Astrocyte (in vitro differentiated cells and primary cell): ENCODE data around the gene CIB2. TPM values are rescaled to one million over a fixed set of nuclear protein-coding genes. Genes with fewer than 3 reads are reported as not detected.

ENCODE experiments used
- DNase-seq: peaks from one replicate; pipeline ENCODE4 v3.0.0-alpha.2; 2010; ENCODE audit warnings: low read depth
- FAIRE-seq: peaks from 2 replicates; lab custom pipeline; 2011; peaks lifted over from hg19 to GRCh38; lab: Jason Lieb, UNC
- H2AFZ ChIP-seq: 2 replicates; pipeline ENCODE4 v1.6.0; 2012; ENCODE audit warnings: low read depth, low read length, inconsistent platforms
- H3K27ac ChIP-seq: 2 replicates; pipeline ENCODE4 v1.5.1; 2011; ENCODE audit warnings: low read depth, low read length, inconsistent platforms
- H3K27me3 ChIP-seq: 2 replicates; pipeline ENCODE4 v1.6.0; 2011; ENCODE audit warnings: low read length, inconsistent platforms; ENCODE audit not compliant: insufficient read depth
- H3K36me3 ChIP-seq: 2 replicates; pipeline ENCODE4 v1.5.1; 2011; ENCODE audit warnings: low read length, inconsistent platforms; ENCODE audit not compliant: insufficient read depth
- H3K4me1 ChIP-seq: 2 replicates; pipeline ENCODE4 v1.5.1; 2011; ENCODE audit warnings: low read length, inconsistent platforms; ENCODE audit not compliant: insufficient read depth
- H3K4me2 ChIP-seq: 2 replicates; pipeline ENCODE4 v1.6.0; 2012; ENCODE audit warnings: low read length, inconsistent platforms
- H3K4me3 ChIP-seq: 2 replicates; pipeline ENCODE4 v1.5.1; 2011; ENCODE audit warnings: low read depth, mild to moderate bottlenecking, low read length, inconsistent platforms; ENCODE audit not compliant: insufficient read depth
- H3K79me2 ChIP-seq: 2 replicates; pipeline ENCODE4 v1.6.0; 2012; ENCODE audit warnings: mild to moderate bottlenecking, low read length, inconsistent platforms; ENCODE audit not compliant: insufficient read depth
- H3K9ac ChIP-seq: 2 replicates; pipeline ENCODE4 v1.6.0; 2012; ENCODE audit warnings: mild to moderate bottlenecking, low read length, inconsistent platforms
- H3K9me3 ChIP-seq: 2 replicates; pipeline ENCODE4 v1.5.1; 2012; ENCODE audit warnings: low read depth, mild to moderate bottlenecking, low read length, inconsistent platforms; ENCODE audit not compliant: insufficient read depth
- H4K20me1 ChIP-seq: 2 replicates; pipeline ENCODE4 v1.6.0; 2012; ENCODE audit warnings: low read length, inconsistent platforms; ENCODE audit not compliant: insufficient read depth
- H3K27ac Mint-ChIP-seq: one replicate; pipeline ENCODE4 v1.8.0; 2021; ENCODE audit warnings: mild to moderate bottlenecking, mixed read lengths; ENCODE audit not compliant: unreplicated experiment
- H3K27me3 Mint-ChIP-seq: one replicate; pipeline ENCODE4 v1.8.0; 2021; ENCODE audit warnings: low read depth, mixed read lengths; ENCODE audit not compliant: unreplicated experiment
- H3K36me3 Mint-ChIP-seq: one replicate; pipeline ENCODE4 v1.8.0; 2021; ENCODE audit warnings: low read depth, mixed read lengths; ENCODE audit not compliant: unreplicated experiment
- H3K4me1 Mint-ChIP-seq: one replicate; pipeline ENCODE4 v1.8.0; 2021; ENCODE audit warnings: low read depth, mixed read lengths; ENCODE audit not compliant: unreplicated experiment
- H3K4me3 Mint-ChIP-seq: one replicate; pipeline ENCODE4 v1.8.0; 2021; ENCODE audit warnings: mild to moderate bottlenecking, moderate library complexity, mixed read lengths; ENCODE audit not compliant: unreplicated experiment
- H3K9me3 Mint-ChIP-seq: one replicate; pipeline ENCODE4 v1.8.0; 2021; ENCODE audit warnings: mild to moderate bottlenecking, mixed read lengths; ENCODE audit not compliant: unreplicated experiment
- CTCF ChIP-seq: IDR thresholded peaks from 2 replicates; pipeline ENCODE4 v1.5.1; 2011; ENCODE audit warnings: low read depth, mild to moderate bottlenecking, inconsistent platforms, low read length, moderate library complexity; ENCODE audit not compliant: insufficient read depth
- EZH2 ChIP-seq: IDR thresholded peaks from 2 replicates; pipeline ENCODE4 v1.6.1; 2012; ENCODE audit warnings: mild to moderate bottlenecking, low read length, inconsistent platforms; ENCODE audit not compliant: insufficient read depth
- total RNA-seq: library from RNA; stranded (reverse); gene quantifications from 2 replicates; pipeline ENCODE4 v1.2.1, GENCODE V29; 2021

Gene CIB2
- total RNA-seq, 1 donor from 2014 or later = 7.4 TPM

GRCh38 chr15:78111788-78112187 is 19.5 kb downstream of the CIB2 start:
- DNase-seq (no peak), FAIRE-seq (no peak)
- Histone ChIP-seq H3K79me2 (no peaks in the 10 kb centered on the region), H4K20me1 (no peaks in the 10 kb centered on the region), H2AFZ (no peak overlapping the region), H3K4me1 (no peaks in the 10 kb centered on the region), H3K27ac (no peak overlapping the region), H3K9me3 (no peaks in the 10 kb centered on the region), H3K36me3 (no peaks in the 10 kb centered on the region), H3K9ac (no peak overlapping the region), H3K4me2 (no peak overlapping the region), H3K27me3 (no peaks in the 10 kb centered on the region), H3K4me3 (no peak overlapping the region)
- Mint-ChIP-seq H3K9me3 (no peaks in the 10 kb centered on the region), H3K27ac (no peak overlapping the region), H3K36me3 (no peaks in the 10 kb centered on the region), H3K4me1 (no peaks in the 10 kb centered on the region), H3K27me3 (peaks cover 23% of the 10 kb centered on the region), H3K4me3 (no peak overlapping the region)
- TF ChIP-seq CTCF (no peak), EZH2 (no peak)

GRCh38 chr15:78110916-78111475 is 20.2 kb downstream of the CIB2 start:
- Histone ChIP-seq H3K79me2 (no peaks in the 10 kb centered on the region), H3K27ac (no peak overlapping the region), H3K9me3 (no peaks in the 10 kb centered on the region), H3K27me3 (no peaks in the 10 kb centered on the region), H3K4me2 (no peak overlapping the region), H3K4me3 (no peak overlapping the region), H3K9ac (no peak overlapping the region), H3K36me3 (no peaks in the 10 kb centered on the region), H4K20me1 (no peaks in the 10 kb centered on the region), H2AFZ (no peak overlapping the region), H3K4me1 (peaks cover 2% of the 10 kb centered on the region)
- H3K4me1 Mint-ChIP-seq = peaks cover 2% of the 10 kb centered on the region
- peaks cover 25% of the 10 kb centered on the region for H3K27me3 Mint-ChIP-seq
- DNase-seq = no peak
- H3K4me3 Mint-ChIP-seq = no peak overlapping the region
- no peak overlapping the region for H3K27ac Mint-ChIP-seq
- no peak for TF ChIP-seq EZH2
- no peak for FAIRE-seq
- peaks cover under 1% of the 10 kb centered on the region for H3K36me3 Mint-ChIP-seq
- H3K9me3 Mint-ChIP-seq = no peaks in the 10 kb centered on the region

- H2AFZ ChIP-seq = no peak overlapping the region
- H3K4me3 ChIP-seq = no peak overlapping the region
- H3K4me1 ChIP-seq = peaks cover 5% of the 10 kb centered on the region
- peaks cover 5% of the 10 kb centered on the region for H3K4me1 Mint-ChIP-seq
- no peaks in the 10 kb centered on the region for H3K36me3 ChIP-seq
- H3K79me2 ChIP-seq = no peaks in the 10 kb centered on the region
- H3K9me3 ChIP-seq = no peaks in the 10 kb centered on the region
- TF ChIP-seq EZH2 = no peak
- no peak for TF ChIP-seq CTCF
- peaks cover 30% of the 10 kb centered on the region for H3K27me3 Mint-ChIP-seq
- DNase-seq (no peak), FAIRE-seq (no peak)
- H3K27ac Mint-ChIP-seq = no peak overlapping the region
- no peak overlapping the region for H3K9ac ChIP-seq
- H3K4me2 ChIP-seq = no peak overlapping the region
- no peaks in the 10 kb centered on the region for H3K27me3 ChIP-seq
- H3K36me3 Mint-ChIP-seq = peaks cover 4% of the 10 kb centered on the region
- no peak overlapping the region for H3K27ac ChIP-seq
- no peaks in the 10 kb centered on the region for H3K9me3 Mint-ChIP-seq
- no peaks in the 10 kb centered on the region for H4K20me1 ChIP-seq
- no peak overlapping the region for H3K4me3 Mint-ChIP-seq
Observed at GRCh38 chr15:78110096-78110495, 21.1 kb downstream of the CIB2 start.
